ENCODE data around the gene EPHB3.

EPHB3 gene

GRCh38 chr3:184592371-184593219 lies 31.0 kb downstream of the EPHB3 start:
- intact Hi-C loops (cut with DNase I), result no loop called here
- no peak for DNase-seq

GRCh38 chr3:184593220-184593927 lies 31.8 kb downstream of the EPHB3 start:
- intact Hi-C loops (cut with DNase I), result no loop called here
- DNase-seq, result no peak

DNA sequence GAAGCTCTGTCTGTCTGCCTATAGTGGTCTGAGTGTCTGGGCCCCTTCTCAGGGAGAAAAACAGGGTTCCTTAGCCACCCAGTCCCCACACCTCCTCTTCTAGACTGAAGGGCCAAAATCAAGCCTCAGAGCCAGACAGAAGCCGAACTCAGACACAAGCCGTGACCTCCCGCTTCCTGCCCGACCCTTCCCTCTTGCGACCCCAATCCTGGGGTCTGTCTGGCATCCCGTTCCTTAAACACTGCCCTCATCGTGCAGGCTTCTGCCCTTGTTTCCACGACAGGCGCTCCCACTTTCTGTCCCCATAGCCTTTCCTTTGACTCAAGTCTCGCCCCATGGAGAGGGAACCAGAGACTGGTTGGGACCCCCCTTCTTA lies 32.3 kb downstream of the EPHB3 start:
- intact Hi-C loops (cut with DNase I), result no loop called here
- no peak for DNase-seq

DNA sequence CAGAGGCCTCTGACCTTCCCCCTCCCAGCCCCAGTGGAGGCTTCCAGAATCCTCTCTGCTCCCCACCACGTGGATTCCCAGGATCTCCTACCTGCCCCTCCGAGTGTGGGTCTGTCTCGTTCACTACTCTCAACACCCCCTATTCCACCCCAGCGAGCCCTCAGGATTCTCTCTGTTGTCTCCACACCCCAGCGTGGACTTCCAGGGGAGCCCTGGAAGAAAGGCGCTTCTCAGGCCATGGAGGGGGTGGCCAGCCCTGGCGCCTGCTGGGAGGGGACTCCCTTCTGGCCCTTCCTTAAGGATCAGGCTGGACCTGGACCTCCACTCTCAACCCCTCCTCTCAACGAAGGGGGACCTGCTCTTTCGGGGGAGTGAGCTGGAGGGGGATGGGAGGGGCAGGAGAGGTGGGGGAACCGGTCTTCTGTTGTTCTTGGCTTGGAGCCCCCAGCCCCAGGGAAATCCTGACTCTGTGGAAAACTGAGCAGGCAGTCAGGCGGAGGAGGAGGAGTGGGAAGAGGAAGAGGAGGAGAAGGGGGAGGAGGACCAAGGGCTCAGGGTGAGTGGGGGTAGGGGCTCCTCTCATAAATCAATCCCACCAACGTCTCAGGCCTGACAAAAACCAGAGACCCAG lies 32.9 kb downstream of the EPHB3 start:
- intact Hi-C loops (cut with DNase I), result no loop called here
- no peak for DNase-seq

GRCh38 chr3:184595726-184596125 lies 34.1 kb downstream of the EPHB3 start:
- intact Hi-C loops (cut with DNase I), result no loop called here
- DNase-seq, result no peak

- DNase-seq, result no peak
Observed at GRCh38 chr3:184596233-184596632, 34.6 kb downstream of the EPHB3 start.

DNA sequence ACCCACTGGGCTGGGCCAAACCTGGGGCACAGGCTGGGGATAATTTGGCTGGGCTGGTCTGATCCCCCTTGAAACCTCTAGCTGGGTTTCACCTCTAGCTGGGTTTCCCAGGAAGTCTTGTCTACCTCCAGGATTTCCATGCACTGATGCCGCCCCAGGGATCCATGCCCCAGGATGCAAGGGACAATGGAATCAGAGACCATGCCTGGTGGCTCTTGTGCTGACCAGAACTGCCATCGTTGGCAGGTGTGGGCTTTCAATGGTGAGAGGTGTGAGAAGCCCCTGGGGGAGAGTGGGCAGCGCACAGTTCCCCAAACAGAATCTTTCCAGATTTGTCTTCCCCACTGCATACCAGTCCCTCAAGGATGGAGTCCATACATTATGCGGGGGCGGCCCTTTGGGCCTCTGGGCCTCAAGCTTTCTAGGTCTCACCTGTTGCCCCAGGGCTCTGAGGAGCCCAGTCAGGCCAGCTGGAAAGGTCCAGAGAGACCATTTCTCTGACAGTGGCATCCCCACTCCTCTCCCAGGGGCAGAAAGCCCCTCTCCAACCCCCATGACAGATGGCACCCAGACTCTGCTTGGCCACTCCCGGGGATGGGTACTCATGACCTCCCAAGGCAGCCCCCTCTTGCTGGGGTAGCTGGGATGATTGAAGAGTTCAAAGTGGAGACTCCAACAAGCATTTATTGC lies 35.4 kb downstream of the EPHB3 start:
- no peak for DNase-seq
- intact Hi-C loops (cut with DNase I), result no loop called here

More at GRCh38 chr3:184596233-184596632, 34.6 kb downstream of the EPHB3 start:
- intact Hi-C loops (cut with DNase I), result no loop called here

GRCh38 chr3:184597829-184598573 lies 36.4 kb downstream of the EPHB3 start:
- intact Hi-C loops (cut with DNase I), result no loop called here
- DNase-seq, result peak in 30 of 42 donors; percentile 7 to 75 (median 36)

DNA sequence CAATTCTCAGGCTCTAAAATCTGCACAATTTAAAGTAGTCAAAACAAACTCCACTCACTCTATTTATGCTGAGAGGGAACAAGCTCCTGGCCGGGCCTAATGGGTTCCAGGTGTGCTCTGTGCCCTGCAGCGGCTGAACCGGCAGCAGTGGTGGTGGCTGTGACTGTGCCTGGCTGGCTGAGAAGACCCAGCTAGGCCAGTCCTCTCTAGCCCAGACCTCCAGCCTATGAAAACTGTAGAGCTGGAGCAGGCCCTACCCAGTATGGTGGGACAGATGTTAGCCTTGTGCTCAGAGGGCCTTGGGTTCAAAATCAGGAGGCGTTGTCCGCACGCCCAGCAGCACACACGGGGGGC lies 37.0 kb downstream of the EPHB3 start:
- no peak for DNase-seq
- intact Hi-C loops (cut with DNase I), result no loop called here

DNA sequence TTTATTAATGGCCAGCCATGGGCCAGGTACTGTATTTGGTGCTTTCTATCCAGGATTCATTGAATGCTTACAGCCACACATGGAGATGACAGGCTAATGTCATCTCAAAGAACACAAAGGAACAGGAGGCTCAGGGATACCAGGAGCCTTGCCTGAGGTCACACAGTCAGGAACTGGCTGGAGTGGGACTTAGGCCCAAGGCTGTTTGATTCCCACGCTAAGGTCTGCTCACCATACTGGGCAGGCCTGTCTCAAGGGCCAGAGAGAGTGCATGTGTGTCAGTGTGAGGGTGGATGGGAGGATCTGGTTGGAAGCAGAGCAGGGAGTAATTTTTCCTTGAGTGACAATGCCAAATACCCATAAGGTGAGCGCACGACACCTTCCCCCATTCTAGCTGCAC lies 37.6 kb downstream of the EPHB3 start:
- DNase-seq, result no peak
- intact Hi-C loops (cut with DNase I), result no loop called here

- intact Hi-C loops (cut with DNase I), result no loop called here
- no peak for DNase-seq
Observed at GRCh38 chr3:184600685-184601377, 39.2 kb downstream of the EPHB3 start.

GRCh38 chr3:184601576-184602371 lies 40.2 kb downstream of the EPHB3 start:
- intact Hi-C loops (cut with DNase I), result no loop called here
- no peak for DNase-seq

- no peak for DNase-seq
- intact Hi-C loops (cut with DNase I), result no loop called here
Observed at GRCh38 chr3:184602372-184603150, 41.0 kb downstream of the EPHB3 start.

GRCh38 chr3:184603151-184604030 lies 41.8 kb downstream of the EPHB3 start:
- intact Hi-C loops (cut with DNase I), result no loop called here
- DNase-seq, result no peak

- DNase-seq, result peak in 1 of 42 donors; percentile 19
- intact Hi-C loops (cut with DNase I), result no loop called here
Observed at GRCh38 chr3:184604039-184604601, 42.5 kb downstream of the EPHB3 start.

All from head of caudate nucleus (tissue), 42 donors.